SK-N-MC (cell line): ENCODE results near the gene EGFL8.
"Not testable (repeated sequence)": the region's sequence is repeated elsewhere in the genome, so short reads cannot be mapped to it uniquely, and the experiment has no call there.

Experiments
- EZH2 ChIP-seq: fragments of 200-600 bp; sonication (generic); IDR thresholded peaks from one replicate; pipeline ENCODE4 v1.6.1; 2017; ENCODE audit warnings: antibody characterized with exemption
- FOXP2 ChIP-seq: optimal IDR thresholded peaks from 2 replicates; pipeline ENCODE3; 2011; ENCODE audit warnings: mild to moderate bottlenecking, moderate library complexity; ENCODE audit not compliant: insufficient read depth; ENCODE audit errors: extremely low read length, control extremely low read depth
- POLR2AphosphoS5 ChIP-seq: IDR thresholded peaks from 2 replicates; pipeline ENCODE4 v1.6.1; 2012; ENCODE audit warnings: mild to moderate bottlenecking, low read depth, low read length, borderline replicate concordance

DNA sequence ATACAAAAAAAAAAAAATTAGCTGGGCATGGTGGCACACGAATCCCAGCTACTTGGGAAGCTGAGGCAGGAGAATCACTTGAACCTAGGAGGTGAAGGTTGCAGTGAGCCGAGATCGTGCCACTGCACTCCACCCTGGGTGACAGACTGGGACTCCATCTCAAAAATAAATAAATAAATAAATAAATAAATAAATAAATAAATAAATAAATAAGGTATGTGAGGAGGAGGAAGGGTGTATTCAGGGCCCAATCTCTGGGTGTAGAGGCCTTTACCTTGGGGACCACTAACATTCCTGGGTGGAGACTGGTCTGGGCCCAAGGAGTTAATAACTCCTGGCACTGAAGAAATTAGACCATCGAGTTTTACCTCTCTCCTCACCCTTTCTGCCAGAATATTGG, 47.0 kb downstream of the EGFL8 start:
- not testable (repeated sequence) for TF ChIP-seq EZH2, POLR2AphosphoS5, FOXP2
